GM06990 (cell line): ENCODE measurements around the gene LSM7.

Experiments used
- DNase-seq: peaks from one replicate; pipeline ENCODE4 v3.0.0-alpha.2; 2011; ENCODE audit not compliant: insufficient read length; ENCODE audit errors: extremely low read depth
- H3K27me3 ChIP-seq: replicated peaks from 2 replicates; pipeline ENCODE4 v1.6.0; 2011; ENCODE audit warnings: low read length; ENCODE audit not compliant: control insufficient read depth, insufficient read depth
- H3K36me3 ChIP-seq: 2 replicates; pipeline ENCODE4 v1.5.1; 2011; ENCODE audit warnings: low read length; ENCODE audit not compliant: control insufficient read depth, insufficient read depth
- H3K4me3 ChIP-seq: replicated peaks from 2 replicates; pipeline ENCODE4 v1.5.1; 2011; ENCODE audit warnings: low read depth, mild to moderate bottlenecking, control low read depth, low read length
- CTCF ChIP-seq: IDR thresholded peaks from 2 replicates; pipeline ENCODE4 v1.5.1; 2011; ENCODE audit warnings: low read length, control low read depth, mild to moderate bottlenecking, inconsistent platforms; ENCODE audit not compliant: insufficient read depth, poor library complexity, severe bottlenecking

LSM7 gene

GRCh38 chr19:2306971-2307370 lies 21.4 kb downstream of the LSM7 start:
- no peaks in the 10 kb centered on the region; the same call in 1 of the 2 replicates for H3K27me3 ChIP-seq
- no peak for DNase-seq
- H3K36me3 ChIP-seq: no peaks in the 10 kb centered on the region
- no peak for TF ChIP-seq CTCF
- no peak overlapping the region for H3K4me3 ChIP-seq

GRCh38 chr19:2306281-2306806 lies 22.0 kb downstream of the LSM7 start:
- TF ChIP-seq CTCF: no peak
- no peaks in the 10 kb centered on the region for H3K36me3 ChIP-seq
- H3K4me3 ChIP-seq: no peak overlapping the region
- no peak for DNase-seq
- H3K27me3 ChIP-seq: no peaks in the 10 kb centered on the region; the same call in 1 of the 2 replicates

GRCh38 chr19:2305452-2306280 lies 22.7 kb downstream of the LSM7 start:
- TF ChIP-seq CTCF: no peak
- H3K27me3 ChIP-seq: no peaks in the 10 kb centered on the region; the same call in 1 of the 2 replicates
- H3K36me3 ChIP-seq: no peaks in the 10 kb centered on the region
- DNase-seq: no peak
- H3K4me3 ChIP-seq: no peak overlapping the region

GRCh38 chr19:2303211-2303798 lies 25.1 kb downstream of the LSM7 start:
- Histone ChIP-seq H3K36me3 (no peaks in the 10 kb centered on the region), H3K4me3 (no peak overlapping the region), H3K27me3 (no peaks in the 10 kb centered on the region; the same call in 1 of the 2 replicates)
- TF ChIP-seq CTCF: no peak
- DNase-seq: no peak

- no peaks in the 10 kb centered on the region for H3K36me3 ChIP-seq
- no peak overlapping the region for H3K4me3 ChIP-seq
- H3K27me3 ChIP-seq: no peaks in the 10 kb centered on the region; the same call in 1 of the 2 replicates
- DNase-seq: no peak
- no peak for TF ChIP-seq CTCF
Measured at GRCh38 chr19:2302319-2303210, 25.8 kb downstream of the LSM7 start.
